HL-60 (cell line): ENCODE measurements around the gene CAMKK1.

Experiments
- GABPA ChIP-seq: IDR thresholded peaks from 2 replicates; pipeline ENCODE4 v1.6.1; 2012; ENCODE audit warnings: low read depth
- POLR2AphosphoS5 ChIP-seq: IDR thresholded peaks from 2 replicates; pipeline ENCODE4 v1.6.1; 2012; ENCODE audit warnings: low read depth
- SPI1 ChIP-seq: IDR thresholded peaks from 2 replicates; pipeline ENCODE4 v1.6.1; 2012; ENCODE audit warnings: low read depth, mild to moderate bottlenecking, borderline replicate concordance
- TF ChIP-seq, protein P1 (sequence below): IDR thresholded peaks from one replicate; pipeline ENCODE4 v1.5.1; 2011; ENCODE audit warnings: low read length, control low read depth, inconsistent platforms; ENCODE audit not compliant: insufficient read depth
- TF ChIP-seq, protein P2 (sequence below): IDR thresholded peaks from 2 replicates; pipeline ENCODE4 v1.6.1; 2012; ENCODE audit warnings: low read depth; ENCODE audit not compliant: insufficient replicate concordance

DNA sequence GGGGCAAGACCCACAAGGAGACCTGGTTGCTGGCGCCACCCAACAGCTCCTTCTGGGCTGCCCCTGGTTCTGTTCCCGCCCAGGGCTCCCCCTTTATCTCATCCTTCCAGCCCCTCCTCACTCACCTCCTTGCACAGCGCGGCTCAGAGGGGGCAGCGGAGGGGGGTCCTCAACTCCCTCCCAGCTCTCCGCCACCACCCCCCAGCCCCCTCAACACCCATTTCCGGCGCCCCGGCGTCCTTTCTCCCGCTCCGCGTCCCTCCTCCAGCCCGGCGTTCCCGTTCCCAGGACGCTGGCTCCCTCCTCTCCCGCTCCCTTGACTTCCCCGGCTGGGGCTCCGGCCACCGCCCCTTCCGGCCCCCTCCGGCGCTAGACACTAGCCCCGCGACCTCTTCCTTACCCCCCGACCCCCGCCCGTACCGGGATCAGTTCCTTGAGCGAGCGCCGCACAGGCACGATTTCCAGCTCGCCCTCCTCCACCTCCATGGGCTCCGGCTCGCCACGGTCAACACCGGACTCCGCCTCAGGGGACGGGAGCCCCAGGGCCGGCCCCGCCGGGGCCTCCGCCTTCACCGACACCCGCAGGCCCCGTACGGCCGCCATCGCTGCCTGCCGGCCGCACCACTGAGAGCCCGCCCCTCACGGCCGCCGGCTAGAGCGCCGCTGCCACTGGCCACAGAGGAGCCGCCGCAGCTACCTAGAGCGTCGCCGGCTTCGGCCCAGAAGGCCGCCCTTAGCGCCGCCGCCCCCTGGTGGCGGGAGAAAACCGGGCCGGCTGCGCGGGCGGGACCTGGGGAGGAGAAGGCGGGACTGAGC lies 47.0 kb downstream of the CAMKK1 start, which contains the start of gene NCBP3:
- TF ChIP-seq SPI1 (no peak), POLR2AphosphoS5 (no peak), GABPA (no peak)
- TF ChIP-seq, protein P1, sequence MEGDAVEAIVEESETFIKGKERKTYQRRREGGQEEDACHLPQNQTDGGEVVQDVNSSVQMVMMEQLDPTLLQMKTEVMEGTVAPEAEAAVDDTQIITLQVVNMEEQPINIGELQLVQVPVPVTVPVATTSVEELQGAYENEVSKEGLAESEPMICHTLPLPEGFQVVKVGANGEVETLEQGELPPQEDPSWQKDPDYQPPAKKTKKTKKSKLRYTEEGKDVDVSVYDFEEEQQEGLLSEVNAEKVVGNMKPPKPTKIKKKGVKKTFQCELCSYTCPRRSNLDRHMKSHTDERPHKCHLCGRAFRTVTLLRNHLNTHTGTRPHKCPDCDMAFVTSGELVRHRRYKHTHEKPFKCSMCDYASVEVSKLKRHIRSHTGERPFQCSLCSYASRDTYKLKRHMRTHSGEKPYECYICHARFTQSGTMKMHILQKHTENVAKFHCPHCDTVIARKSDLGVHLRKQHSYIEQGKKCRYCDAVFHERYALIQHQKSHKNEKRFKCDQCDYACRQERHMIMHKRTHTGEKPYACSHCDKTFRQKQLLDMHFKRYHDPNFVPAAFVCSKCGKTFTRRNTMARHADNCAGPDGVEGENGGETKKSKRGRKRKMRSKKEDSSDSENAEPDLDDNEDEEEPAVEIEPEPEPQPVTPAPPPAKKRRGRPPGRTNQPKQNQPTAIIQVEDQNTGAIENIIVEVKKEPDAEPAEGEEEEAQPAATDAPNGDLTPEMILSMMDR: peak; percentile 20
- TF ChIP-seq, protein P2, sequence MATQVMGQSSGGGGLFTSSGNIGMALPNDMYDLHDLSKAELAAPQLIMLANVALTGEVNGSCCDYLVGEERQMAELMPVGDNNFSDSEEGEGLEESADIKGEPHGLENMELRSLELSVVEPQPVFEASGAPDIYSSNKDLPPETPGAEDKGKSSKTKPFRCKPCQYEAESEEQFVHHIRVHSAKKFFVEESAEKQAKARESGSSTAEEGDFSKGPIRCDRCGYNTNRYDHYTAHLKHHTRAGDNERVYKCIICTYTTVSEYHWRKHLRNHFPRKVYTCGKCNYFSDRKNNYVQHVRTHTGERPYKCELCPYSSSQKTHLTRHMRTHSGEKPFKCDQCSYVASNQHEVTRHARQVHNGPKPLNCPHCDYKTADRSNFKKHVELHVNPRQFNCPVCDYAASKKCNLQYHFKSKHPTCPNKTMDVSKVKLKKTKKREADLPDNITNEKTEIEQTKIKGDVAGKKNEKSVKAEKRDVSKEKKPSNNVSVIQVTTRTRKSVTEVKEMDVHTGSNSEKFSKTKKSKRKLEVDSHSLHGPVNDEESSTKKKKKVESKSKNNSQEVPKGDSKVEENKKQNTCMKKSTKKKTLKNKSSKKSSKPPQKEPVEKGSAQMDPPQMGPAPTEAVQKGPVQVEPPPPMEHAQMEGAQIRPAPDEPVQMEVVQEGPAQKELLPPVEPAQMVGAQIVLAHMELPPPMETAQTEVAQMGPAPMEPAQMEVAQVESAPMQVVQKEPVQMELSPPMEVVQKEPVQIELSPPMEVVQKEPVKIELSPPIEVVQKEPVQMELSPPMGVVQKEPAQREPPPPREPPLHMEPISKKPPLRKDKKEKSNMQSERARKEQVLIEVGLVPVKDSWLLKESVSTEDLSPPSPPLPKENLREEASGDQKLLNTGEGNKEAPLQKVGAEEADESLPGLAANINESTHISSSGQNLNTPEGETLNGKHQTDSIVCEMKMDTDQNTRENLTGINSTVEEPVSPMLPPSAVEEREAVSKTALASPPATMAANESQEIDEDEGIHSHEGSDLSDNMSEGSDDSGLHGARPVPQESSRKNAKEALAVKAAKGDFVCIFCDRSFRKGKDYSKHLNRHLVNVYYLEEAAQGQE: no peak
